CD4-positive, alpha-beta T cell treated with Interleukin-17A for 4 hours (primary cell): Measurements from ENCODE around the gene PTS.
"Not testable (repeated sequence)": the region's sequence is repeated elsewhere in the genome, so short reads cannot be mapped to it uniquely, and the experiment has no call there.

Experiments
- DNase-seq: peaks from one replicate; pipeline ENCODE4 v3.0.0-alpha.2; 2020; ENCODE audit warnings: mixed read lengths

PTS gene

DNA sequence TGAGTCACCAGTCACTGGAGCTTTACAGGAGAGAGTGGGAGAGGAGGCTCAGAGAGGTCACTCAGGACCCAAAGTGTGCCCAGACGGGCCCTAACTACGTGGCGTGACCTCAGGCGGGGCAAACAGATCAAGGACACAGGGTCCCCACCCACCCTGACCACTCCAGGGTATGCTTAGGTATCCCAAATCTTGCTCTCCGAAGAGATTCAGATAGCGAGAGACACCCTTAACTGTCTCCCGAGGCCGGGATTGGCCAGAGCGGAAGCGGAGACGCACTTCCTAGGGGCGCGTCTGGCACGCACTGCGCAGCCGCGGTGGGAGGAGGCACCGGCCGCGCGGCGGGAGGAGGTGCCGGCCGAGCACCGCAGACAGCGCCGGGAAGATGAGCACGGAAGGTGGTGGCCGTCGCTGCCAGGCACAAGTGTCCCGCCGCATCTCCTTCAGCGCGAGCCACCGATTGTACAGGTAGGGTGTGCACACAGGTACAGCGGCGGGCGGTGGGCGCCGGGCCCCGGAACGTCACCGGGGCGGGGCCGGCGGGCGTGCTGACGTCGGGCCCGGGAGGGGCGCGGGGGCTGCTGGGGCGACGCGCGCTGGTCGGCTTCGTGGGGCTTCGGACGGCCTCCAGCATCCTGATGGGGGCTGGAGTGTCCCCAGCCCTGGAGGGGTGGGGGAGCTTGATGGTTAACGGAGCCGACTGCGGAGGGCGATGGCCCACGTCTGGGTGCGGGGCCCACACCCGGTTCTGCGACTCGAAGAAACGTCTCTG lies at the start of gene PTS:
PTS (plus strand) TSS at position 367 of the 769 bp plus-strand sequence; CDS start at position 383, 16 bp downstream.
- DNase-seq: peak; percentile 86

DNA sequence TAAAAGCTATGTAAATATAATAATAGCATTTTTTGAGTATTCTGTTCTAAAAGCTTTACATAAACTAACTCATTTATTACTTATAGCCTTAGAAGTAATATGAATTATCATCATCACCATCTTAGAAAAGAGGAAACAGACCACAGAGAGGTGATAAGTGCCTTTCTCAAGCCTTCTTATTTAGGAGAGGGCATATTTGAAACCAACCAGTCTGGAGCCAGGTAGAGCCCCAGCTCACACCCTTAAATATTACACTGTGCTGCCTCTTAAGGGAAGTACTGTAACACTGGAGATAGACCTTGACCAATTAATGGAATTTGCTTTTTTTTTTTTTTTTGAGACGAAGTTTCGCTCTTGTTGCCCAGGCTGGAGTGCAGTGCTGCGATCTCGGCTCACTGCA lies 48.6 kb upstream of the PTS start:
- DNase-seq: no peak

DNA sequence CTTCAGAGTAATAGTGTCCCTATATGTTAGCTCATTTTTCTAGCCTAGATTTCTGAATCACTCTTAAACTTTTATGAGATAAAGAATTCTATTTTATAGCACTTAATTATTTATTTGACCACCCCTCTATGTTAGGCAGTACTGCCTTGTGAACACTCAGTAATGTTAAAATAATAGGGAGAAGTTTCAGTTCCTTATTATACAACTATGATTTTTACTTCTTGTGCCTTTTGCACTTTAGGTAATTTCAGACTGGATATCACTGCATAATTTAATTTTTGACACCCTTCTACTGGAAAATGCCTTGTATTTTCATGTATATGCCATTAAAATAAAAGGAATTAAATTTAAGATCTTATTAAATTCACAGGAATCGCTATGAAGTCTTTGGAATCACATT lies 47.8 kb upstream of the PTS start:
- no peak for DNase-seq

DNA sequence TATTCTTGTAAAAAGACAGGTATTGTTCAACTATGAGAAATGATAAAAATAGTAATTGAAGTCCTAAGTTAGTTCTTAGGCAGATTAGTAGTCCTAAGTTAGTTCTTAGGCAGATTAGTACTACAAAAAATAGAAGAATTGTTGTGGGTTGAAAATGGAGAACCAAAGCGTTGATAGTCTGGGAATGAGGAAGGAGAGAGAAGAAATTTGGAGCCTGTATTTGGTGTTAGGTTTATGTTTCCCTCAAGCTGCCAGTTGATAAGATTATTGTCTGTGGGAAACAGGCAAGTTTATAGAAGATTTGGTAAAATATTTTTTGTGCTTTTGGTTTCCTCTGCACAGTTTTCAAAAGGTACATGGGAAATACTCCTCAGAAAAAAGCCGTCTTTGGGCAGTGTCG lies 47.3 kb upstream of the PTS start:
- no peak for DNase-seq

DNA sequence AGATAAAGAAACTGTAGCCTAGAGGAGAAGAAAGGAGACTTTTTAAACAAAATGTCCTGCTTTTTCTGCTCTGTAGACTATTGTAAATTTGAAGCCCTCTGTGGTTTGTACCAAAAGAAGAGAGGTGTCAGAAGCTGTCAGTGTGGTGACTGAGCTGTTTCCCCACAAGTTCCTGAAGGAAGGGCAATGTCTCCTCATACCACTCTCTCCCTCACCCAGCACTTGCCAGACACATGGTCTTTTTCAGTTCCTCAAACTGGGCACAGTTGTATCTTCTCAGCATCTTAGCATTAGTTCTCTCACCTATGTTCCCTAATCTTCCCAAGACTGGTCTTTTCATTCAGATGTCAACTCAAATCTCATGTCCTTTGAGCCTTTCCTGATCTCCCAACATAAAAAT lies 46.6 kb upstream of the PTS start:
- no peak for DNase-seq

DNA sequence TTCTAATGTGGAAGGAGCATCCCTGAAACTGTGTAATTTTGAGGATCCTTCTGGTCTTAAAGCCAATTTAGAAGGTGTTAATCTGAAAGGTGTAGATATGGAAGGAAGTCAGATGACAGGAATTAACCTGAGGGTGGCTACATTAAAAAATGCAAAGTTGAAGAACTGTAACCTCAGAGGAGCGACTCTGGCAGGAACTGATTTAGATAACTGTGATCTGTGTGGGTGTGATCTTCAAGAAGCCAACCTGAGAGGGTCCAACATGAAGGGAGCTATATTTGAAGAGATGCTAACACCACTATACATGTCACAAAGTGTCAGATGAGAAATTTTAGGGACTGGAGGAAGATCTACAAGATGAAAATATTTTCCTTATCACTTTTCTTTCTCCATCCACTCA lies 43.4 kb upstream of the PTS start:
- DNase-seq: no peak

DNA sequence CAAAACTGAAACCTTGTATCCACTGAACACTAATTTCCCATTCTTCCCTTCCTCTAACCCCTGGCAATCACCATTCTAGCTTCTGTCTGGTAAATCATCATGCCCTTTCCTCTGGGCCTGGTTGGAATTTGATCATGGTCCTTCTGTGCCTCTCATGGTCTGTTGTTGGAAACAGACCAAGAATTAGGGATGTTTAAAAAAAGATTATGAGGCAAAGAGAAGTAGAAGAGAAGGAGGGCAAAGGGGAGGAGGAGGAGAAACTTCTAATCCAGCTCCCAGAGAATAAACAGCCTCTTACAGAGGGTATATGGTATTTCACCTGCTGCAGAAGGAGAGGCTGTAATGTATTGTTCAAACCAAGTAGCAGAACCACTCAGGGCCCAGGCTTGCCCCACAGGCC lies 40.3 kb upstream of the PTS start:
- DNase-seq: no peak

DNA sequence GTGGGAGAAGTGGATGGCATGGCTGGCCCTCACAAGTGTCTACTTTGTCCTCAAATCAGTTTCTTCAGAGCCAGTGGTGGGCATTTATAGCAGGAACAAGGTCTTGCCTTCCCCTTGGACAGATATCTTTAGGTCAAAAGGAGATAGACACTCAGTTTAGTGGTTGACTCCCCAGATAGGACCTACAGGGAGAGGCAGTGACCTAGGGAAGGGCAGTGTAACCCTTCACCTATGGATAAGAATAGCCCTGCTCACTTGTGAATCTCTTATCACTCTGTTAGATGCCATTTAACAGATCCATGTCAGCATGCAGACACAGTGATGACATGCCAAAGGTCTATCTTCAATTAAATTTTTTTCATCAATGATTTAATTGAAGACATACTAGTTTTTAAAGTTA lies 39.9 kb upstream of the PTS start:
- DNase-seq: no peak

DNA sequence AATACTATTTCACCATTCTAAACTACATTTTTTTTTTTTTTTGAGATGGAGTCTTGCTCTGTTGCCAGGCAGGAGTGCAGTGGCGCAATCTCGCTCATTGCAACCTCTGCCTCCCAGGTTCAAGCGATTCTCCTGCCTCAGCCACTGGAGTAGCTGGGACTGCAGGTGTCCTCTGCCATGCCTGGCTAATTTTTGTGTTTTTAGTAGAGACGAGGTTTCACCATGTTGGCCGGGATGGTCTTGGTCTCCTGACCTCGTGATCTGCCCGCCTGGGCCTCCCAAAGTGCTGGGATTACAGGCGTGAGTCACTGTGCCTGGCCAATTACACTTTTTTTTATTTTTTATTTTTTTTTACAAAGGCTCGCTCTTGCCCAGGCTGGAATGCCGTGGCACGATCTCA lies 31.1 kb upstream of the PTS start:
- not testable (repeated sequence) for DNase-seq

DNA sequence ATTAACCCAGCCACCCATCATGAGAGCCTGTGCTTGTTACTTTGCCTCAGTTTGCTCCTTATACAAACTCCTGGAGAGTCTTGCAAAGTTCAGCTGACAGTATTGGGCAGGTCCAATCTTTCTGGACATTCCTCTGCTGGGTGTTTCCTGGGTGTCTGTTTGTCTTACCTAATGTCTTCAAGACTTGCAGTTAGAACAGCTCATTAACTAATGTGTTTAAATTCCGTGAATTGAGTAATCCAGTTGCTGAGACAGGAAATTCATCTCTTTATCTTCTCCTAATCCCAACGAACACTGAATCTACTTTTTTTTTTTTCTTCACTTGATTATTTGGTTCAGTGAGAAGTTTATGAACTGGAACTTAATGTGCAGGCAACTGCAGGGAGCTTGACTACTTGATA lies 30.3 kb upstream of the PTS start:
- no peak for DNase-seq

DNA sequence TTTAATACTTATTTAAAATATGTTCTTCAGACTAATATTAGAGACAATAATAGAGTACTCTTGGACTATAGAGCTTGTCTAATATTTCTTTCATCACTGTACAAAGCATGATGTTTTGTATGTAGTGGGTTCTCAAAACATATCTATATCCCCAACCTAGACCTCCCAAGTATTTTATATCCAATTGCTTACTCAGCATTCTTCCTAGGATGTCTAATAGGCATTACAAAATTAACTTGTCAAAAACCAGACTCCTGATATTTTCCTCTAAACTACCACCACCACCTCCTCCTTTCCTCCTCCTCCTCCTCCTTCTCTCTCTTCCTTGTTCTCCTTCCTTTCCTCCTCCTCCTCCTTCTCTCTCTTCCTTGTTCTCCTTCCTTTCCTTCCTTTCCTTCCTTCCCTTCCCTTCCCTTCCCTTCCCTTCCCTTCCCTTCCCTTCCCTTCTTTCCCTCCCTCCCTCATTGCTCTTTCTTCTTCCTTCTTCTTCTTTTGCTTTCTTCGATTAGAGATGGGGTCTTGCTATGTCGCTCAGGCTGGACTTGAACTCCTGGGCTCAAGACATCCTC lies 29.6 kb upstream of the PTS start:
- DNase-seq: no peak

DNA sequence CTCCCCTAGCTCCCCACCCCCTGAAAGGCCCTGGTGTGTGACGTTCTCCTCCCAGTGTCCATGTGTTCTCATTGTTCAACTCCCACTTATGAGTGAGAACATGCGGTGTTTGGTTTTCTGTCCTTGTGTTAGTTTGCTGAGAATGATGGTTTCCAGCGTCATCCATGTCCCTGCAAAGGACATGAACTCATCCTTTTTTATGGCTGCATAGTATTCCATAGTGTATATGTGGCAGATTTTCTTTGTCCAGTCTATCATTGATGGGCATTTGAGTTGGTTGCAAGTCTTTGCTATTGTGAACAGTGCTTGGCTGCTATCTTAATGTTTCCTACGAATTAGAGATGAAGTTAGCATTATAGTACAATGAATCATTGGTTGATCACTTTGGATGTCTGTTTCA lies 27.1 kb upstream of the PTS start:
- DNase-seq: not testable (repeated sequence)

DNA sequence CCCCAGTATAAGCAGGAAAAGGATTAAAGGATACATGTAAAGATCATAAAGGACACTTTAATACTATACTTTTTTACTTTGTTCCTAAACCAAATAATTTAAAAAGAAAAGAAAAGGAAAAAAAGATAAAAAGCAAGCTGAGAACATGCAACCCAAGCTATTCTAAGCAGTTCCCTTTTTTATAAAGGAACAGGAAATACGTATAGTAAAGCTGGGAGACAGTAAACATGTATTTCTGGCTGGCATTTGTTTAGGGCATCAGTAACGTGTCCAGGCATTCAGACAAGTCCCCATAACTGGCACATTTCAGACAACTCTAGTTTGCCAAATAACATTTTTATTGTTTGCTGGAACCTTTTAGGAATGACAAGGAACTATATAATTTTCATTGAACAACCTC lies 26.0 kb upstream of the PTS start:
- DNase-seq: no peak

DNA sequence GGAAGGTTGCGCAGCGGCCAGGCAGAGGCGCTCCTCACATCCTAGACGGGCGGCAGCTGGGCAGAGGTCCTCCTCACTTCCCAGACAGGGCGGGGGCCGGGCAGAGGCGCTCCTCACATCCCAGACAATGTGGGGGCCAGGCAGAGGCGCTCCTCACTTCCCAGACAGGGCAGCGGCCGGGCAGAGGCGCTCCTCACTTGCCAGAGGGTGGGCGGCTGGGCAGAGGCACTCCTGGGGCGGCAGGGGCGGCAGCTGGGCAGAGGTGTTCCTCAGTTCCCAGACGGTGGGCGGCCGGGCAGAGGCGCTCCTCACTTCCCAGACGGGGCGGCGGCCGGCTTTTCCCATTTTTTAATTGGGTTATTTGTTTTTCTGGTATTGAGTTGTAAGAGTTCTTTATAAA lies 20.2 kb upstream of the PTS start:
- no peak for DNase-seq

DNA sequence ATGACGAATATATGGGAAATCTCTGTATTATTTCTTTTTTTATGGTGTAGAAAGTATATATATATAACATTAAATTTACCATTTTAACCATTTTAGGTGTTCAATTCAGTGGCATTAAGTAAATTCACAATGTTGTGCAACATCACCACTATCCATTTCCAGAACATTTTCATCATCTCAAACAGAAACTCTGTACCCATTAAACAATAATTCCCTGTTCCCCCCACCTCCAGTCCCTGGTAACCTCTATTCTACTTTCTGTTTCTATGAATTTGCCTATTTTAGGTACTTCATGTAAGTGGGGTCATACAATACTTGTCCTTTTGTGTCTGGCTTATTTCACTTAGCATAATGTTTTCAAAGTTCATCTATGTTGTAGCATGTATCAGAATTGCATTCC lies 15.3 kb upstream of the PTS start:
- DNase-seq: no peak

DNA sequence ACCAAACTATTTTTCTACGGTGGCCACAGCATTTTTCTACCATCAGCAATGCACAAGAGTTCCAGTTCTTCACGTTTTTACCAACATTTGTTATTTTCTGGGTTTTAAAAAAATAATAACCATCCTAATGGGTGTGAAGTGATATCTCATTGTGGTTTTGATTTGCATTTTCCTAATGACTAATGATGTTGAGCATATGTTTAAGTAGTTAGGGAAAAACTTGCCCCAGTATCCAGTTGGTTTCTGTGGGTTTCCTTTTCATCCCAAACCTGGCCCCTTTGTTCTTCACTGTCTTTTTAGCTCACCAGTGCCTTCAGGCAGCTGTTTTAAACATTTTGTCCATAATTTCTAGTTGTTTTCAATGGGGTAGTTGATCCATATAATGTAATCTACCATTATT lies 14.7 kb upstream of the PTS start:
- DNase-seq: no peak

DNA sequence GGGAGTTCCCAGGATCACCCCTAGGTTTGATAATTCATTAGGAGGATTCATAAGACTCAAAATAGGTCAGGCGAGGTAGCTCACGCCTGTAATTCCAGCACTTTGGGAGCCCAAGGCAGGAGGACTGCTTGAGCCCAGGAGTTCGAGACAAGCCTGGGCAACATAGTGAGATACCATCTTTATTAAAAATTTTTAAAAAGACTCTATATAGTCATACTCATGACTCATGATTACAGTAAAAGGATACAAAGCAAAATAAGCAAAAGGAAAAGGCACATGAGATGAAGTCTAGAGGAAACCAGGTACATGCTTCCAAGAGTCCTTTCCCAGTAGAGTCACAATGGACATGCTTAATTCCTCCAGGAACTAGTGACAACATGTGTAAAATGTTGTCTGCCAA lies 13.9 kb upstream of the PTS start:
- DNase-seq: no peak

DNA sequence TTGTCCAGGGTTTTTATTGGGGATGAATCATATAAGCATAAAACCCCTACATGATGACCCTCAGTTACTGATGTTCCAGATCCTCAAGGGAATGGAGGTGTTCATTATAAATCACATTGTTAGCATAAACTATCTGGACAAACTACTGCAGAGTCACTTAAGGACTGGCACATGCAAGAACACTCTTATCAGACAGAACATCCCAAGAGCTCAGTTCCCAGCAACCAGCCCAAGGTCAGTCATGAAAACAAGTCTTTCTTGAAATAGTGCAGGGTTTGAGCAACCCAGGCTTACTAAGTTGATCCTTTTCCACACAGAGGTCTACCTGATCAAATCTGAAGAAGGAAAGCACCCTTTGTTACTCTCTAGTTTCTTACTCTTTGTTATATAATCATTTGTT lies 13.5 kb upstream of the PTS start:
- no peak for DNase-seq

DNA sequence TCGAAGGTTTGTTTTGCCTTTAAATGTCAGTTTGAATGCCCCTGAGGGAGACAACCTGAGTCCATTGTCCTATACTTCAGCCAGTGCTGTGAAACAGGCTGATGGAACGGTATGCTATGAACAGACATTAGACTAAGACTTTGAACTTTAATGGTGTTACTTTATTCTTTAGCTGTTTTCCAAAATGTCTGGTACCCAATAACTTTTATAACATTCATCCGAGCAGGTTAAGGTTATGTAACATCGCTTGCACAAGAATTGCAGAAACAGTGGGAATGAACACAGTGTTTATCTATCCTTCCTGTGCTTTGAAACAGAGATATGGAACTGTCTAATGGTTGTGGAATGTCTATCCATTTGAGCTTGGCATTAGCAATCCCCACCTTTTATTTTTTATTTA lies 12.5 kb upstream of the PTS start:
- no peak for DNase-seq

DNA sequence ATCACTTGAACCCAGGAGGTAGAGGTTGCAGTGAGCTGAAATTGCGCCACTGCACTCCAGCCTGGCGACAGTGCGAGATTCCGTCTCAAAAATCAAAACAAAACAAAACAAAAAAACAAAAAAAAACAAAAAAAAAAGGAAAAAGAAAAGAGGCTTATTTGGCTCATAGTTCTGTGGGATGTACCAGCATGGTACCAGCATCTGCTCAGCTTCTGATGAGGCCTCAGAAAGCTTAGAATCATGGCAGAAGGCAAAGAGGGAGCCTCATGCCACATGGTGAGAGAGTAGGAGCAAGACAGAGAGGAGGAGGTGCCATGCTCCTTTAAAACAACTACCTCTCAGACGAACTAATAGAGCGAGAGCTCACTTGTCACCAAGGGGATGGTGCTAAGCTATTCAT lies 10.6 kb upstream of the PTS start:
- no peak for DNase-seq

DNA sequence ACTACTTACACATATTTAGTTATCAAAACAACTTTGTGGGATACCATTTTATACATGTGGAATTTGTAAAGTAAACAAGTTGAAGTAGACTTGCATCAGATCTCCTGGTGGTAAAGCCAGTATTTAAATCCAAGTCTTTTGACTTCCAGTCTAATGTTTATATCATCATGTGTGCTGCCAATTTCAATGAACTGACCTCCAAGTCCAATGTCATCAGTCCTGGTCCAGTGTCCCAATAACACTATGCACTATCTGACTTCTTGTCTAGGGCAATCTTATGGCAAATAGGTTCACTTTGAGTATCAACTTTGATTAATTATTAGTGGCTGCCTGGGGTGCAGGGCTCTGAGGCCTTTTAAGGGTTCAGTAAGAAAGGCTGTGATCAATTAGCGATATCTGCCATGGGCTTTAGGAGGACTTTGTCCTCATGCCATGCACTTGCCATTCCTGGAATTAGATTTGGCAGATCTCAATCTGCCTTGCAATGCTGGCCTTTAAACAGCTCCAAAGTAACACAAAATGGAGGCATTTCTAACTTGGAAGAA lies 9.6 kb upstream of the PTS start:
- no peak for DNase-seq

DNA sequence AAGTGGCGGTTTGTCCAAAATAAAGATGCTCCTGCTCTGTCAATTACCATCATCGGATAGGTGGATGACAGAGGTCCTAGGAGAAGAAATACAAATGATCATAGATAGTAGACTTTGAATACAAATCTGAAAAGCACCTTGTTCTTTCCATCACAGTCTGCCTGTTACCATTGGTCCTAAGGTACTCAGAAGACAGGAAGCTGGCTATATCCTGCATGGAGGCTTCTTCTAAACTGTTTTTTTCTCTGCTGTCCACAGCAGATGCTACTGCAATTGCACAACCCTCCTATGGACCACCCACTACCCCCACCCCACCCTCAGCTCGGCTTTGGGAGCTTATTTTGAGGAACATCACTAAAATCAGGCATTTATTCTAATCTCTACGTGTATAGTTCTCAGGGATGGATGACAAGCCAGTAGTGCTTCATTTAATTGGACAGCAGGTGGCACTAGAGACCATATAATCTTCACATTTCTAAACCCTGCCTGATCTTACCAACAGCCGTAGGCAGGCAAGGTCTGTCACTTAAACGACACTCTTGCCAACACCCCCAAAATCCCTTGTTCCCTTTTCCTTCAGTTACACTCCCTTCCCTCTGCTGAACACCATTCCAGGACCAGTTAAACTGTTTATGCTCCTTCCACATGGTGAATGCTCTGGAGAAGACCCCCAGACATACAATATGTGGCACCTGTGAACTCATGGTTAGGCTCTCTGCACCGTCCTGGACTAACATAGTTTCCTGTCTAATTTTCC lies 6.6 kb upstream of the PTS start:
- DNase-seq: peak; percentile 47

DNA sequence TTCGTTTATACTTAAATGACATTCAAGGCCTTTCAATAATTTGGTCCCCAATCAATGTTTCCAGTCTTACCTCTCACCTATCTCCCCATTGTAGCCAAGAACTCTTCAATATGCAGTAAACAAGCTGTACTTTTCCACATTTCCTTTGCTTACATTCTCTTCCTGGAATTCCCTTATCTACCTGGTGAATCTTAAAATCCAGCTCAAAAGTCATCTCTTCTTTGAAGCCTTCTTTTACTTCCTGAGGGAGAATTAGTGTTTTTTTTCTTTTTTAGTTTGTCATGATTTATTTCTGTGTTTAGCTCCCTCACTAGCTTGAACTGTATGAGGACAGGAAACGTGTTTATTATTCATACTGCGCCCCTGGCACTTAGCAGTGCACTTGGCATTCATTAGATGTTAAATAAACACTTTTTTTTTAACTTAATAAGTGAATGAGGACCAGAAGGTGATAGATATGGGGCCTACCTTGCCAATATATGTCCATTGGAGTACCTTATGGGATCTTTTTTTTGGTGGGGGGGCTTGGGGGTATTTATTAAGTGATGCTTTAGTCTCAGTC lies 4.9 kb upstream of the PTS start:
- no peak for DNase-seq

DNA sequence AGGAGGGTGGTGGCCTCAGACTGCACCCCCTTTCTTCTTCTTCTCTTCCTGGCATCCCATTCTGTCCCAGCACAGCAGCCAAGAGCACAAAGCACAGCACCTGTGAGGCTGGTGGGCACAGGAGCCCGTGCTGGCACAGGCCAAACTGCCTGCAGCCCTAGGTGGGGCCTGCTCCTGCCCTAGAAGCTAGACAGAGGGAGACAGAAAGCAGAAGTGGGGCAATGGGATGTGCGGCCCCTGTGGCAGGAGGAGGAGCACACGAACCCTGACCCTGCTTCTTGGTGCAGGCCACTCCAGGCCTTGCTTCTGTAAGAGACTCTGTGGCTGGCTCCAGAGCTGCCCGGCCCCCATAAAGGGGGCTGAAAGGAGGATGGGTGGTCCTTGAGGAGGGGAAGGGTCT lies 3.9 kb upstream of the PTS start:
- DNase-seq: no peak
